BLaER1 (cell line): Measurements from ENCODE around the gene FASTK.
A peak's percentile ranks its signal among the peaks of the same experiment; 100 is the strongest.

Source experiments
- H3K27ac ChIP-seq: shearing (Covaris generic); formaldehyde crosslinking; 2 replicates; pipeline ENCODE4 v1.8.1; 2022
- H3K27me3 ChIP-seq: shearing (Covaris generic); formaldehyde crosslinking; 2 replicates; pipeline ENCODE4 v1.8.1; 2022
- H3K36me3 ChIP-seq: shearing (Covaris generic); formaldehyde crosslinking; 2 replicates; pipeline ENCODE4 v1.8.1; 2022
- H3K4me1 ChIP-seq: shearing (Covaris generic); formaldehyde crosslinking; 2 replicates; pipeline ENCODE4 v1.8.1; 2022
- H3K4me2 ChIP-seq: shearing (Covaris generic); formaldehyde crosslinking; 2 replicates; pipeline ENCODE4 v1.8.1; 2022
- H3K4me3 ChIP-seq: shearing (Covaris generic); formaldehyde crosslinking; 2 replicates; pipeline ENCODE4 v1.8.1; 2022
- H3K9ac ChIP-seq: shearing (Covaris generic); formaldehyde crosslinking; 2 replicates; pipeline ENCODE4 v1.8.1; 2022
- H3K9me3 ChIP-seq: shearing (Covaris generic); formaldehyde crosslinking; 2 replicates; pipeline ENCODE4 v1.8.1; 2022
- H4K20me1 ChIP-seq: shearing (Covaris generic); formaldehyde crosslinking; 2 replicates; pipeline ENCODE4 v1.8.1; 2022
- Cebpa-rat ChIP-seq: shearing (Covaris generic); IDR thresholded peaks from 2 replicates; pipeline ENCODE4 v1.8.1; 2022

FASTK gene

GRCh38 chr7:151076863-151077704 is 3.5 kb downstream of the FASTK start:
- H3K9me3 ChIP-seq: no peaks in the 10 kb centered on the region
- H4K20me1 ChIP-seq: peaks cover 70% of the 10 kb centered on the region
- peaks cover 58% of the 10 kb centered on the region for H3K36me3 ChIP-seq
- no peak overlapping the region for H3K4me3 ChIP-seq
- no peak overlapping the region for H3K9ac ChIP-seq
- 0 out of 2 replicates have a peak overlapping the region, but pooled peaks have one; percentile 6 for H3K27ac ChIP-seq
- 0 out of 2 replicates have a peak overlapping the region, but pooled peaks have one; percentile 99 for H3K4me2 ChIP-seq
- H3K27me3 ChIP-seq: no peaks in the 10 kb centered on the region
- H3K4me1 ChIP-seq: peaks cover 45% of the 10 kb centered on the region
- no peak for TF ChIP-seq Cebpa-rat

DNA sequence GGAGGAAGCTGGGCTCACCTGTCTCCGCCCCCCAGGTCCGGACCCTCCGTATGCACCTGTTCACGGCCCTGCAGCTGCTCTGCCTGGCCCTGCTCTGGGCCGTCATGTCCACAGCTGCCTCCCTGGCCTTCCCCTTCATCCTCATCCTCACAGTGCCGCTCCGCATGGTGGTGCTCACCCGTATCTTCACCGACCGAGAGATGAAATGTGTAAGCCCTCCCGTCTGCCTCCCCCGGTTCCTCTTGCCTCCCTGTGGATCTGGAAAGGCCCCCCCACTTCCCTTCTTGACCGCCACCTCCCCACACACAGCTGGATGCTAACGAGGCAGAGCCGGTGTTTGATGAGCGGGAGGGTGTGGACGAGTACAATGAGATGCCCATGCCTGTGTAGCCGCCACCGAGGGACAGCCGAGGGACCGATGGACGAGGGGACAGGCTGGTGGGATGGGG is 4.6 kb downstream of the FASTK start:
- no peak for TF ChIP-seq Cebpa-rat
- H3K4me1 ChIP-seq: peaks cover 34% of the 10 kb centered on the region
- H3K9me3 ChIP-seq: no peaks in the 10 kb centered on the region
- H3K36me3 ChIP-seq: peaks cover 69% of the 10 kb centered on the region
- H3K27ac ChIP-seq: no peak overlapping the region
- no peak overlapping the region for H3K4me3 ChIP-seq
- H3K4me2 ChIP-seq: no peak overlapping the region
- H4K20me1 ChIP-seq: peaks cover 61% of the 10 kb centered on the region
- H3K9ac ChIP-seq: no peak overlapping the region
- H3K27me3 ChIP-seq: no peaks in the 10 kb centered on the region

- Histone ChIP-seq H3K36me3 (peaks cover 73% of the 10 kb centered on the region), H4K20me1 (peaks cover 65% of the 10 kb centered on the region), H3K9ac (no peak overlapping the region), H3K27me3 (no peaks in the 10 kb centered on the region), H3K4me1 (peaks cover 32% of the 10 kb centered on the region), H3K9me3 (no peaks in the 10 kb centered on the region), H3K27ac (no peak overlapping the region), H3K4me2 (no peak overlapping the region), H3K4me3 (no peak overlapping the region)
- TF ChIP-seq Cebpa-rat: no peak
Measured at GRCh38 chr7:151075662-151075971, 5.0 kb downstream of the FASTK start.

DNA sequence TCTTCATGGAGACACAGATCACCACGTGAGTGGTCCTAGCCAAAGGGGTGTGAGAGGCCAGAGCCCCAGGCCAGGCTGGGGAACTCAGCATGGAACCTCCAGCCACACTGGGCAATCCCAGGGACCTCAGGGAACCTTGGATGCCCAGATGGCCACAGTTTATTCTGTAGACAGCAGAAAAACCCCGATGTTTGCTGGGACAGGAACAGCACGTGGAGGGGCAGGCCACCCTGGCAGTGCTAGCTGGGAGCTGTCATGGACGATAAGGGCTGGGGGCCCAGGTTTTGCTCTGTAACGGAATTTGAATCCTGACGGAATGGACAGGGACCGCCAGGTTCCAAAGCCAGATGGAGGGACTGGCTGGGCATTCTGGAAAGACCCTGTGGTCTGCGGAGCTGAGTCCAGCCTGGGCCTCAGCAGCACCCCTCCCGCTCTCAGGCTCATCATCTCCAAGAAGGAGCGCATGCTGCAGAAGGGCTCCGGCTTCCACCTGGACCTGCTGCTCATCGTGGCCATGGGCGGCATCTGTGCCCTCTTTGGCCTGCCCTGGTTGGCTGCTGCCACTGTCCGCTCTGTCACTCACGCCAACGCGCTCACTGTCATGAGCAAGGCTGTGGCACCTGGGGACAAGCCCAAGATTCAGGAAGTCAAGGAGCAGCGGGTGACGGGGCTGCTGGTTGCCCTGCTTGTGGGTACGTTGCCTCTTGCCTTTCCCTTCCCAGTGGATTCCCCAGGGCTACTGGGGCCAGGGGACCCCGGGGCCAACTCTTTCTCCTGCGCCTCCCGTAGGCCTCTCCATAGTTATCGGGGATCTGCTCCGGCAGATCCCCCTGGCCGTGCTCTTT is 5.6 kb downstream of the FASTK start:
- H3K27me3 ChIP-seq: no peaks in the 10 kb centered on the region
- H3K9ac ChIP-seq: no peak overlapping the region
- peaks cover 32% of the 10 kb centered on the region for H3K4me1 ChIP-seq
- H3K4me3 ChIP-seq: no peak overlapping the region
- peaks cover 79% of the 10 kb centered on the region for H3K36me3 ChIP-seq
- H3K9me3 ChIP-seq: no peaks in the 10 kb centered on the region
- TF ChIP-seq Cebpa-rat: no peak
- H3K4me2 ChIP-seq: no peak overlapping the region
- peaks cover 63% of the 10 kb centered on the region for H4K20me1 ChIP-seq
- H3K27ac ChIP-seq: no peak overlapping the region

DNA sequence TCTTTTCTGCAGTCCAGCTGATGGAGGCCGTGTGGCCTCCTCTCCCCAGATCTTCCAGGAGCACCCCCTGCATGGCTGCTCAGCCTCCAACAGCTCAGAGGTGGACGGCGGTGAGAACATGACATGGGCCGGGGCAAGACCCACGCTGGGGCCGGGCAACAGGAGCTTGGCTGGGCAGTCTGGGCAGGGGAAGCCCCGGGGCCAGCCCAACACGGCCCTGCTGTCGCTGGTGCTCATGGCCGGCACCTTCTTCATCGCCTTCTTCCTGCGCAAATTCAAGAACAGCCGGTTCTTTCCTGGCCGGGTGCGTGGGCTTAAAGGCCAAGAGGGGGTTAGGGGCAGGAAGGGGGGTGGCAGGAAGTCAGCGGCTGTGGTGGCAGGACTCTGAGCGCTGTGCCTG is 6.6 kb downstream of the FASTK start:
- Histone ChIP-seq H3K9ac (0 out of 2 replicates have a peak overlapping the region, but pooled peaks have one; percentile 6), H3K4me3 (no peak overlapping the region), H3K36me3 (peaks cover 89% of the 10 kb centered on the region), H4K20me1 (peaks cover 53% of the 10 kb centered on the region), H3K4me2 (no peak overlapping the region), H3K4me1 (peaks cover 21% of the 10 kb centered on the region), H3K27ac (no peak overlapping the region), H3K27me3 (no peaks in the 10 kb centered on the region), H3K9me3 (no peaks in the 10 kb centered on the region)
- TF ChIP-seq Cebpa-rat: no peak

- Histone ChIP-seq H3K4me1 (no peaks in the 10 kb centered on the region), H3K9me3 (no peaks in the 10 kb centered on the region), H3K36me3 (peaks cover 100% of the 10 kb centered on the region), H3K27ac (no peak overlapping the region), H4K20me1 (peaks cover 39% of the 10 kb centered on the region), H3K4me3 (no peak overlapping the region), H3K4me2 (no peak overlapping the region), H3K27me3 (no peaks in the 10 kb centered on the region), H3K9ac (no peak overlapping the region)
- TF ChIP-seq Cebpa-rat: no peak
Measured at GRCh38 chr7:151071032-151071866, 9.4 kb downstream of the FASTK start.

DNA sequence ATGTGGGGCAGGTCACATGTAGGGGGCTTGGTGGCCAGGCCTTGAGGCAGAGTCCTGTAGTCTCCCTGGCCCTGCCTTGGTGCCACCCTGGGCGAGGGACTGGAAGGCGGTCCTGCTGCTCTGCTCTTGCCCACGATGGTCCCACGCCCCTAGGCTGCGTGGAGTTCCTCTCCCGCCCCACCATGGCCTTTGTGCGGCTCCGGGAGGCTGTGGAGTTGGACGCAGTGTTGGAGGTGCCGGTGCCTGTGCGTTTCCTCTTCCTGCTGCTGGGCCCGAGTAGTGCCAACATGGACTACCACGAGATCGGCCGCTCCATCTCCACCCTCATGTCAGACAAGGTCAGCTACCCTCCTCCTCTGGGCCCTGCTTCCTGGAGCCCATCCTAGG is 10.0 kb downstream of the FASTK start:
- Histone ChIP-seq H3K27me3 (no peaks in the 10 kb centered on the region), H3K4me2 (no peak overlapping the region), H4K20me1 (peaks cover 42% of the 10 kb centered on the region), H3K9ac (no peak overlapping the region), H3K27ac (no peak overlapping the region), H3K4me3 (no peak overlapping the region), H3K9me3 (no peaks in the 10 kb centered on the region), H3K36me3 (peaks cover 100% of the 10 kb centered on the region), H3K4me1 (no peaks in the 10 kb centered on the region)
- no peak for TF ChIP-seq Cebpa-rat

DNA sequence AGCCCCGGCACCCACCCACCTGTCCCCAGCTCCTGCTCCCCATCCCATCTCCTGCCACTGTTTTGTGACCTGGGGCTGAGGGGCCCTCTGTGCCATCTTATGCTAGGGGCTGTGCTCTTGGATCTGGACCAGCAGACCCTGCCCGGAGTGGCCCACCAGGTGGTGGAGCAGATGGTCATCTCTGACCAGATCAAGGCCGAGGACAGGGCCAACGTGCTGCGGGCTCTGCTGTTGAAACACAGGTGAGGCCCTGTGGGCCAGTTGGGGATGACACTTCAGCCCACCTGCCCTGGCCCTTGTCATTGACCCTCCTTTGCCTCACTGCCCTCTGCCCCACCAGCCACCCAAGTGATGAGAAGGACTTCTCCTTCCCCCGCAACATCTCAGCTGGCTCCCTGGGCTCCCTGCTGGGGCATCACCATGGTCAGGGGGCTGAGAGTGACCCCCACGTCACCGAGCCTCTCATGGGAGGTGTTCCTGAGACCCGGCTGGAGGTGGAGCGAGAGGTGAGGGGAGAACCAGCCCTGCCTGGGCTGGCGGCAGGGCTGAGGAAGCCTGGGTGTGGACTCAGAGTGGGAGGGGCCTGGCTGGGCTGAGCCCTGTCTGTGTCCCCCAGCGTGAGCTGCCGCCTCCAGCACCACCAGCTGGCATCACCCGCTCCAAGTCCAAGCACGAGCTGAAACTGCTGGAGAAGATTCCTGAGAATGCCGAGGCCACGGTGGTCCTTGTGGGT is 10.6 kb downstream of the FASTK start:
- Histone ChIP-seq H3K9ac (no peak overlapping the region), H3K4me1 (no peaks in the 10 kb centered on the region), H3K4me2 (no peak overlapping the region), H3K9me3 (no peaks in the 10 kb centered on the region), H3K4me3 (no peak overlapping the region), H3K27ac (no peak overlapping the region), H3K27me3 (no peaks in the 10 kb centered on the region), H4K20me1 (peaks cover 42% of the 10 kb centered on the region), H3K36me3 (peaks cover 100% of the 10 kb centered on the region)
- TF ChIP-seq Cebpa-rat: no peak
